Heart left ventricle (tissue), 13 donors: ENCODE results near the gene ZNF565.

Experiments
- POLR2A ChIP-seq, 2 donors: fragments of 450-650 bp; IDR thresholded peaks; one replicate each; pipeline ENCODE4 v1.6.1; 2017; ENCODE audit warnings: antibody characterized with exemption in 2 of 2, mild to moderate bottlenecking in 2 of 2, moderate library complexity in 2 of 2
- TF ChIP-seq, protein P1 (sequence below), 12 donors: fragments of 200-600 bp; sonication (generic) in 4 of 12; IDR thresholded peaks; one replicate each; pipeline versions ENCODE4 v1.5.0 to v1.8.0; 2018 to 2022; ENCODE audit warnings: antibody characterized with exemption in 12 of 12, mild to moderate bottlenecking in 5 of 12
- donor health status: ischemic (EF 13 %, LVEDD 7.1; RV severe dilation, severe dysfunction).
- donor health status: DM: no; HTN: yes; CAD: no.
- donor health status: DM: no; HTN: no; CAD: no.
- donor health status: ischemic (EF 25% LVEDD 6.9; RV normal size, moderate dysfunction).
- donor health status: ischemic (EF 25% LVEDD 5.7; RV mildly dilated, moderate dysfunction).
- donor health status: ischemic (EF 35%, LVEDD 5.7; RV mildly dilated, moderate dysfunction).
- donor health status: nonischemic (EF 11% LVEDD 7.7; RV severe dilation, severe dysfunction).
- donor health status: DM: yes; HTN: yes; CAD: no.
- donor health status: PGD.
- donor health status: ischemic (EF 29% LVEDD 5.4; RV normal size, mild dysfunction).
- donor health status: nonischemic (EF 23%, LVEDD 6.1; RV moderate dilation, normal function).

DNA sequence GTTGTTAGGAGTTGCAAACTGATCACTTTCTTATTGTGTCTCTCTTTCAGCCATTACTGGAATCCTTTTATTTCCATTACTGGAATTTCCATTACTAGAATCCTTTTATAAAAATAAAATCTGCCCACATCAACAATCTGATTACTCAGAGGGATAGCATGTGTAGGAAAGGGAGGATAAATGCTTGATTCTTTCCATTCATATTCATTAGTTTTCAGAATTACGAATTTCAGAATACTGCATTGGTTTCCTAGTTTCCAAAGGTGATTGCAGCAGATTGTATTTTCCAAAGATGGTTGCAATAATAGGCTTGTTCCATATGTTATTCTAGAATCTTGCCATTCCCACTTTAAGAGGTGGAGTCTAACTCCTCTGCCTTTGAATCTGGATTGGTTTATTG lies 37.6 kb upstream of the ZNF565 start:
- TF ChIP-seq, protein P1, sequence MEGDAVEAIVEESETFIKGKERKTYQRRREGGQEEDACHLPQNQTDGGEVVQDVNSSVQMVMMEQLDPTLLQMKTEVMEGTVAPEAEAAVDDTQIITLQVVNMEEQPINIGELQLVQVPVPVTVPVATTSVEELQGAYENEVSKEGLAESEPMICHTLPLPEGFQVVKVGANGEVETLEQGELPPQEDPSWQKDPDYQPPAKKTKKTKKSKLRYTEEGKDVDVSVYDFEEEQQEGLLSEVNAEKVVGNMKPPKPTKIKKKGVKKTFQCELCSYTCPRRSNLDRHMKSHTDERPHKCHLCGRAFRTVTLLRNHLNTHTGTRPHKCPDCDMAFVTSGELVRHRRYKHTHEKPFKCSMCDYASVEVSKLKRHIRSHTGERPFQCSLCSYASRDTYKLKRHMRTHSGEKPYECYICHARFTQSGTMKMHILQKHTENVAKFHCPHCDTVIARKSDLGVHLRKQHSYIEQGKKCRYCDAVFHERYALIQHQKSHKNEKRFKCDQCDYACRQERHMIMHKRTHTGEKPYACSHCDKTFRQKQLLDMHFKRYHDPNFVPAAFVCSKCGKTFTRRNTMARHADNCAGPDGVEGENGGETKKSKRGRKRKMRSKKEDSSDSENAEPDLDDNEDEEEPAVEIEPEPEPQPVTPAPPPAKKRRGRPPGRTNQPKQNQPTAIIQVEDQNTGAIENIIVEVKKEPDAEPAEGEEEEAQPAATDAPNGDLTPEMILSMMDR (IDR thresholded peaks at IDR 0.05): no peak
- TF ChIP-seq POLR2A (IDR thresholded peaks at IDR 0.05): no peak
